HG03280 (cell line): ENCODE results near the gene TRPV5.
"Not testable (repeated sequence)": the region's sequence is repeated elsewhere in the genome, so short reads cannot be mapped to it uniquely, and the experiment has no call there.

Source experiments
- ATAC-seq: cut with Tn5 transposase; IDR thresholded peaks from one replicate; pipeline ENCODE4 v1.9.1; 2021; ENCODE audit warnings: mild to moderate bottlenecking, moderate library complexity; ENCODE audit not compliant: unreplicated experiment

TRPV5 gene

GRCh38 chr7:142933624-142934023 is at the start of gene TRPV5:
Gene TRPV5 (minus strand): TSS chr7:142933746. CDS start chr7:142933459, 287 bp downstream.
- ATAC-seq = no peak

GRCh38 chr7:142978402-142978801 is 44.9 kb upstream of the TRPV5 start:
- not testable (repeated sequence) for ATAC-seq

DNA sequence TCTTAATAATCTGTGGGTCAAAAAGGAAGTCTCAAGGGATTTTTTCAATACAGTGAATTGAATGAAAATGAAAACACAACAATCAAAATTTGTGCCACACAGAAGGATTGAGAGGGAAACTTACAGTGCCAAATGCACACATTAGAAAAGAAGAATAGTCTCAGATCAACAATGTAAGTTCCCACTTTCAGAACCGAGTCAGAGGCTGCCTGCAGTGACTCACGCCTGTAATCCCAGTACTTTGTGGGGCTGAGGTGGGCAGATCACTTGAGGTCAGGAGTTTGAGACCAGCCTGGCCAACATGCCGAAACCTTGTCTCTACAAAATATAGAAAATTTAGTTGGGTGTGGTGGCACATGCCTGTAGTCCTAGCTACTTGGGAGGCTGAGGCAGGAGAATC is 41.1 kb upstream of the TRPV5 start:
- no peak for ATAC-seq

DNA sequence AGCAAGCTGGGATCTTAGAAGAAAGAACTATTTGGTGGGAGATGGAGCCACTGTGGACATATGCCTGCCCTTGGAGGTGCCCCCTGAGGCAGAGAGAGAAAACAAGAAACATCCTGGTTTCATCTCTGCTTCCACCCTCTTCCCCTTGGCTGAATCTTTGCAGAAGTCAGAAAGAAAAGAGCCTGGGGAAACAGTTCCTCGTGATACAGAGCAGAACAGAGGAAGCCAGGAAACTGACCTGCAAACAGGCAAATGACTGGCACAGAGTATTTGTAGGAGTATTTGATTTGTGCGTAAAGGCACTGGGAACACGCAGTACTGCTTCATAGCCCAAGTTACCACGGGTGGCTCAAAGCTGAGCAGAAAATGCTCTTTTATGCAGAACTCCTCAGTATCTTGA is 35.6 kb upstream of the TRPV5 start:
- ATAC-seq = no peak

DNA sequence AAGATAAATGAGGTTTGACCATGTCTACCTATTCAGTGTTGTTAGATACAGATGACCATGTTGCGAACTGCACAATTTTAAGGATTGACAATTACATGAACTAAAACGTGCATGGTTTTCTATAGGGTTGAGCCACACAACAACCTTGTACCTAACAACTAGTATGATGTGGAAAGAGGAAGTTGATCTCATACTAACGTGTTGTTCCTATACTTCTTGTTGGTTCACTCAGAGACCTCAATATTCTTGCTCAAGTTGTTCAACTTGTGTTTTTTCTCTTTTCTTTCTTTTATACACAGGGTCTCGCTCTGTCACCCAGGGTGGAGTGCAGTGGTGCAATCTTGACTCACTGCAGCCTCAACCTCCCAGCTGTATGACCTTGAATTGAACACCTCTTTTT is 34.7 kb upstream of the TRPV5 start:
- ATAC-seq = no peak

- ATAC-seq = no peak
Observed at GRCh38 chr7:142964502-142965246, 31.1 kb upstream of the TRPV5 start.

DNA sequence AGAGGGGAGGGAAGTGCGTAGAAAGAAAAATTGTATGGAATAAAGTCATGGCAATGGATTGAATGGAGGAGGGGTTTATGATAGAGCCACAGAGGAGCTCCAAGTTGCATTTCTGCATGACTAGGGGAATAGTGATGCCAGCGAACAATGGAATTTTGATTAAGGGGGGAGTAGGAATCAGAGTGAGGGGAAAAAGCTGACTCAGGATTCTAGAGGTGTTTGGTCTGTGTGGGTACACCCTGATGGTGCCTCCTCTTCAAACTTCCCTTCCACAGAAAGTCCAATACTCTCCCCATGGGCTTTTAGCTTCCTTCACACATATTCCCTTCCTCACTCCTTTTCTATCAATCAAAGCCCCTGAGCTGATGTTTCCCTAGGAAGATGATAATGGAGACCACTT is 30.4 kb upstream of the TRPV5 start:
- no peak for ATAC-seq

DNA sequence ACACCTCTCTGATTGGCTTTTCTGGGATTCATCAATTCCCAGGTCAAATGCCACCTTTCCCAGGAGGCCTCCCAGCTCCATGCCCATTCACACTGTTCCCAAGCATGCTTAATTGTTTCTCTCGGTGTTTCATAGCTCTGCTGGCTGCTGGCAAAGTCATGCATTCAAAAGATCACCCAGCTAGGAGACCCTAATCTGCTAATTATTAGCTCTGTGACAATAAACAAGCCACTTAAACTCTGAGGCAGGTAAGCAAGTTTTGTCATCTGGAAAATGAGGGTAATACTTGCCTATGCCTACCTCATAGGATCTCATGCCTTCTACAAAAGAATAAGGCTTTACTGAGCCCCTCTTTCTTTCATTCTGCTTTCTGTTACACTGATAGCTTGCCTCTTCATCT is 29.4 kb upstream of the TRPV5 start:
- ATAC-seq = no peak

- no peak for ATAC-seq
Observed at GRCh38 chr7:142961973-142962926, 28.7 kb upstream of the TRPV5 start, which contains the start of gene KEL. Gene KEL (minus strand): TSS chr7:142962363. CDS start chr7:142962206, 157 bp downstream.

DNA sequence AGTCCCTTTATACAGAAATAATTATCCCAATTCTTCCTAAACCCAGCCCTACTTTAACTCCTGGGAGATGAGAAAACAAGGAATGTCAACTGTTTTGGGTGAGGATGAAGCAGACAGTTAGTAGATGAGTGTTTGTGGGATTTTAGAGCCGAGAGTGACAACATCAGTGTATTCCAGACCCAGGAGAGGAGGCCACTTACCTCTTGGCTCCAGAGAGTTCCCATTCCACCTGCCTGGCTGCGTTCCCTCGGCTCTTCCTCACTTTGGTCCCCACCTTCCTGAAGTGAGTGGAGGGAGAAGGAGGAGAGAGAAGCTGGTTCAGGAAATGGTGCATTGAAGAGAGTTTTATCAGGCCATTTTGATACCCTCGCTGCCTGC is 28.0 kb upstream of the TRPV5 start:
- no peak for ATAC-seq

- no peak for ATAC-seq
Observed at GRCh38 chr7:142960955-142961512, 27.5 kb upstream of the TRPV5 start.

- no peak for ATAC-seq
Observed at GRCh38 chr7:142959202-142959601, 25.7 kb upstream of the TRPV5 start.

DNA sequence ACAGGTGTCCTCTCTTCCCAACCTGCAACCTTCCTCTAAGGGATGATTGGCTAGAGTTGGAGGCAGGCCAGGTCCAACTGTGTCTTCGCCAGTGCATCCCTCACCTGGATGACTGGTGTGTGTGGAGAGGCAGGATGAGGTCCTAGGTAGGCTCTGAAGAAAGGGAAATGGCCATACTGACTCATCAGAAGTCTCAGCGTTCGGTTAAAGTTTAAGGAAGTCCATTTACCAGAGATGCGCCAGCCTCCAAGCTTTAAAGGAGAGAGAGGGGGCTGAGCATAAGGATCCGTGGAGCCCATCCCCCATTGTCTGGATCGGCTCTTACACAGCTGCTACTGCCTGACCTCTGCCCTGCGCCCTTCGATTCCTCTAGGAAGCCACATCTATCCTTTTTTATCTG is 24.2 kb upstream of the TRPV5 start:
- no peak for ATAC-seq

GRCh38 chr7:142956951-142957623 is 23.5 kb upstream of the TRPV5 start:
- ATAC-seq = no peak

DNA sequence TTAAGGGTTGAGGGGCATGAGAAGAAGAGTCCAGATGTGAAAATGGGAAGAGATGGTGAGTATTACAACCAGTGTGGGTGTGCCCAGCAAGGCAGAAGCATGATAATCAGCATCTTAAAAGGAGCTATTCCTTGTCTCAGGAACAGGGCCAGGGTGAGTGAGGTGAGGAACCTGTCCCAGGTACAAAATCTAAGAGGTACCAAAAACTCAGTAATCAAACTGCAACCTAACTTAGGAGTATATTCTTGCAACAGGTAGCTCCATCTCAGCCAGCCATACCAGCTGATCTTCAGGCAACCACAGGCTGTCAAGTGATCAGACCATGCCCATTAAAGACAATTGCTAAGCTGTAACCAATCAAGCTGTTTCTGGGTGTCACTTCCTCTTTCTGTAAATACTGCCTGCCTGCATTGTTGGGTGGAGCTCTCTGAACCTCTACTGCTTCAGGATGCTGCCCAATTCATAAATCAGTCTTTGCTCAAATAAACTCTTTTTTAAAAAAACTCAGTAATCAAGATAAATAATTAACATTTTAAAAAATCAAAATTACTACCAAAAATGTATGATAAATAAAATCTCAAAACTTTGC is 21.2 kb upstream of the TRPV5 start:
- peak; percentile 65 for ATAC-seq

DNA sequence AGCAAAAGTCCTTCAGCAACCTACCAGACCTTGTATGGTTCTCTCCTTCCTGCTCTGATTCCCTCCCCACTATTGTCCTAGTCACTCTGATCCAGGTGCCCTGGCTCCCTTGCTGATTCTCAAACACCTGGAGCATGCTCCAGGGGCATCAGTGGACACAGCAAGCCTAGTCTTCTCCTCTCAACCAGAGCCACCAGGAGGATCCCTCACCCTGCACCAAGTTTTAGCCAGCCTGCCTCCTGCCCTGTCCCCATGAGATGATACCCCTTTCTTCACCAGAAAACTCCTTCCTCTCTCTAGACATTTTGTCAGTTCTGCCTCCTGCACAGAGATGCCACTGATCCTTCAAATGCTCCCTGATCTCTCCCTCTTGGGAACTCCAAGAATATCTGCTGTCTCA is 16.7 kb upstream of the TRPV5 start:
- no peak for ATAC-seq

DNA sequence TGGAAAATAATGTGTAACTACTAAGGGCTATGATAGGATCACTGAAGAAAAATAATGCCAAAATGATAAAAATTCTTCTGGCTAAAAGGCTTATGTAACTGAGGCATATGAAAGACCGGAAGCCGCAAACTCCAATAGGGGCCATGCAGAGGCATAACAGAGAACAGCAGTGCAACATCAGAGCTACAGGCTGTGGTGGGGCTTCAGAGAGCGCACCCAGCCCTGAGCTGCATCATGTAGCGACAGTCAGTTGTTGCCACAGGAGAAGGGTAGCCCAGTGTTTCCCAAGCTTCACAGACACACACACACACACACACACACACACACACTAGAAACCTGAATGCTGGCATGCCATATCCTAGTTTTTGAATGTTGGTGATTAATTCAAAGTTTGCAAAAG is 15.1 kb upstream of the TRPV5 start:
- ATAC-seq = no peak

DNA sequence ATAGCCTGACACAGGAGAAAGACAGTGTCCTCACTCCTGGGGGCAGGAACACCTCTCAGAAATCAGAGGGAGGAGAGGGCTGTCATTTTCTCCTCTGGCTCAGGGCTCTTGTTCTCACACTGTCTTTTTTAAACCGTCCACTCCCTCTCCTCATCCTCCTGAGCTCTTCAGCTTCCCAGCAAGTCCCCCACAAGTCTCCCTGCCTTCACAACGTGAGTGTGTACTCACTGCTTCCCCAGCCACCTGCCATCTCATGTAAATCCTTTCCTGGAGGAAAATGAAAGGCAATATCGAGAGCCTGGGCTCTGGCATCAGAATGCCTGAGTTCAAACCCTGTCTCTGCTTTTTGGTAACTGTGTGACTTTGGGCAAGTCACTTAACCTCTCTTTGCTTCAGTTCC is 11.5 kb upstream of the TRPV5 start:
- no peak for ATAC-seq

DNA sequence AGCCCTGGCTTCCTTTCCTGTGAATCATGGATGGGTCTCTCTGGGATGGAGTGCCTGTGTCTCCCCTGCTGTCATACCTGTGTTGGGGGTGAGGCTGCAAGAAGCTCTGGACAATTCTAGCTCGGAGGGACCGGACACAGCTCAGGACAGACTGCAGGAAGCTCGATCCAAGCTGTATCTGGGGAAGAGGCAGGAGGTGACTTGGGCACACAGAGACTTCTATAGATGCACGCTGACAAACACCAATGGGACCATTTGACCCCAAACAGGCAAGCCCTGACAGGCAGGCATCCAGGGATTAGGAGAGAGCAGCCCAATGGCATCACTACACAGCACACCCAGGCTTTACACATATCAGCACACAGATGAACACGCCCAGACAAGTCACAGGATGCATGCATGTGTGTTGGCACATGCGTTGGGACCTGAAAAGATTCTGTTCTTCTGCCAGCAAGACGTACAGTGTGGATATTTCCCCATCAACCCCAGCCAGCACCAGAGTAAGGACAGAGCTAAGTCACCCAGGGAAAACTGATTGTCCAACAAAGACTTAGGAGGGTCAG is 10.2 kb upstream of the TRPV5 start:
- ATAC-seq = no peak

- no peak for ATAC-seq
Observed at GRCh38 chr7:142942746-142943145, 9.2 kb upstream of the TRPV5 start.
